ENCODE measurements around the gene ARHGEF28.

GRCh38 chr5:73612799-73613198, 13.2 kb upstream of the ARHGEF28 start:
- no peak for TF ChIP-seq CTCF (IDR thresholded peaks at IDR 0.05 in 4 of 5, conservative IDR thresholded peaks at IDR 0.05 in 1 of 5)
- TF ChIP-seq POLR2A (IDR thresholded peaks at IDR 0.05): no peak
